ENCODE results near the gene TBCD.

TBCD gene

GRCh38 chr17:82889496-82890338 is 137.9 kb downstream of the TBCD start:
- FAIRE-seq, result no peak

- FAIRE-seq, result no peak
Measured at GRCh38 chr17:82890339-82890730, 138.5 kb downstream of the TBCD start.

GRCh38 chr17:82890926-82891678 is 139.2 kb downstream of the TBCD start:
- no peak for FAIRE-seq

- FAIRE-seq, result no peak
Measured at GRCh38 chr17:82891911-82892310, 140.0 kb downstream of the TBCD start.

- no peak for FAIRE-seq
Measured at GRCh38 chr17:82892899-82893565, 141.2 kb downstream of the TBCD start.

- no peak for FAIRE-seq
Measured at GRCh38 chr17:82893779-82894178, 141.9 kb downstream of the TBCD start.

GRCh38 chr17:82894389-82894788 is 142.5 kb downstream of the TBCD start:
- FAIRE-seq, result no peak

GRCh38 chr17:82895087-82895486 is 143.2 kb downstream of the TBCD start:
- no peak for FAIRE-seq

GRCh38 chr17:82896071-82897000 is 144.5 kb downstream of the TBCD start:
- no peak for FAIRE-seq

- no peak for FAIRE-seq
Measured at GRCh38 chr17:82897514-82898249, 145.8 kb downstream of the TBCD start.

- no peak for FAIRE-seq
Measured at GRCh38 chr17:82898976-82899514, 147.2 kb downstream of the TBCD start.

GRCh38 chr17:82899941-82900340 is 148.1 kb downstream of the TBCD start:
- no peak for FAIRE-seq

- no peak for FAIRE-seq
Measured at GRCh38 chr17:82900741-82901140, 148.9 kb downstream of the TBCD start.

- FAIRE-seq, result no peak
Measured at GRCh38 chr17:82901356-82901755, 149.5 kb downstream of the TBCD start.

- FAIRE-seq, result no peak
Measured at GRCh38 chr17:82901856-82902255, 150.0 kb downstream of the TBCD start.

- FAIRE-seq, result no peak
Measured at GRCh38 chr17:82902972-82903874, 151.4 kb downstream of the TBCD start.

- no peak for FAIRE-seq
Measured at GRCh38 chr17:82905130-82905529, 153.3 kb downstream of the TBCD start.

GRCh38 chr17:82907797-82908542 is 156.1 kb downstream of the TBCD start:
- no peak for FAIRE-seq

- no peak for FAIRE-seq
Measured at GRCh38 chr17:82908543-82909160, 156.8 kb downstream of the TBCD start.
